ENCODE data around the gene FAM83F. TPM values are rescaled to one million over a fixed set of nuclear protein-coding genes. Genes with fewer than 3 reads are reported as not detected.

FAM83F gene
- total and polyA plus RNA-seq, 10 of the 15 experiments (the other 5 are each of a cell fraction or from before 2014, with no cell fraction given), result 0.01 to 0.05 (median 0.01) TPM; not detected in 7

DNA sequence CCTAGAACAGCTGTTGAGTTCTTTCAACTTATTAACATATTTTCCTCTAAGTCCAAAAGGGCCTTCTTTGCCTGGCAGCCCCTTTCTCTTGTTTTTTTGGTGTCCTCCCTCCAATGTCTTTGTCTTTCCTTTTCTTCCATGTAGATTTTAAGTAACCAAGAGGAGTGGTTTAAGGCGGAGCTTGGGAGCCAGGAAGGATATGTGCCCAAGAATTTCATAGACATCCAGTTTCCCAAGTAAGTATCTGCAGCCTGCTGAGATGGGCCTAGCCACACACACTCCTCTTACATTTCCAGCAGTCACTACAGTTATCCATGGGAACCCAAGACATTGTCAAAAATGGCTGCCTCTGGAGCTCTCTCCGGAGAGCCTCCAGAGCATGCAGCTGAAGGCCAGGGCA is 39.1 kb upstream of the FAM83F start:
- ChIA-PET SMC1A (ENCODE audit: uncharacterized antibody, unreplicated experiment) (interaction anchor here (1.2 to 2.7 kb wide), 5 partner anchors 12 to 95 kb away, joined by 3 to 16 read pairs (median 3); no protein-coding TSS in a partner anchor), CTCF (interaction anchor here (0.7 kb wide), 1 partner anchor 66 kb away, joined by 3 read pairs; no protein-coding TSS in a partner anchor), POLR2A (interaction anchor here (1.1 to 1.6 kb wide), 2 partner anchors 10 to 180 kb away, joined by 3 to 5 read pairs; no protein-coding TSS in a partner anchor), RAD21 (ENCODE audit: unreplicated experiment) (interaction anchor here (0.6 to 1.5 kb wide), 3 partner anchors 34 to 116 kb away, joined by 3 to 4 read pairs (median 3); no protein-coding TSS in a partner anchor)
- in situ Hi-C loops (cut with MboI) (no loop called here), intact Hi-C loops (cut with micrococcal nuclease; ENCODE audit: unreplicated experiment) (no loop called here)
- Histone ChIP-seq H3K79me2 (ENCODE audit: control insufficient read depth, insufficient read depth, low read length) (peaks cover 2% of the 10 kb centered on the region), H3K4me1 (ENCODE audit: control insufficient read depth, insufficient read depth, low read length) (peaks cover 46% of the 10 kb centered on the region), H4K20me1 (ENCODE audit: control insufficient read depth, insufficient read depth) (peaks cover 7% of the 10 kb centered on the region; the same call in 1 of the 2 replicates), H2AFZ (ENCODE audit: control insufficient read depth, low read depth, low read length) (no peak overlapping the region), H3K27me3 (replicated peaks in 1 of 2; ENCODE audit: control insufficient read depth in 2 of 2, insufficient read depth in 2 of 2, low read length in 1 of 2) (no peaks in the 10 kb centered on the region), H3K4me3 (no peak overlapping the region), H3K9ac (ENCODE audit: control insufficient read depth, insufficient read depth, low read length) (no peak overlapping the region), H3K36me3 (ENCODE audit: control insufficient read depth in 2 of 2, insufficient read depth in 2 of 2, low read length in 1 of 2) (peaks cover 20 to 43% of the 10 kb centered on the region in 2 experiments), H3K4me2 (ENCODE audit: control insufficient read depth, insufficient read depth) (no peak overlapping the region), H3K27ac (ENCODE audit: control insufficient read depth, insufficient read depth) (no peak overlapping the region), H3K9me3 (replicated peaks; ENCODE audit: control insufficient read depth, insufficient read depth, low read length) (no peaks in the 10 kb centered on the region; the same call in 2 of the 3 replicates)
- BruUV-seq (replicated peaks), result no TSS peak
- FAIRE-seq, result no peak
- ATAC-seq, result no peak
- no peak for TF ChIP-seq TBL1XR1 (IDR thresholded peaks at IDR 0.05; ENCODE audit: low read depth, low read length)
- no peak for TF ChIP-seq HDAC2 (IDR thresholded peaks at IDR 0.05)
- no peak for TF ChIP-seq CHD1 (IDR thresholded peaks at IDR 0.05; ENCODE audit: low read depth, low read length)
- TF ChIP-seq, protein P1, sequence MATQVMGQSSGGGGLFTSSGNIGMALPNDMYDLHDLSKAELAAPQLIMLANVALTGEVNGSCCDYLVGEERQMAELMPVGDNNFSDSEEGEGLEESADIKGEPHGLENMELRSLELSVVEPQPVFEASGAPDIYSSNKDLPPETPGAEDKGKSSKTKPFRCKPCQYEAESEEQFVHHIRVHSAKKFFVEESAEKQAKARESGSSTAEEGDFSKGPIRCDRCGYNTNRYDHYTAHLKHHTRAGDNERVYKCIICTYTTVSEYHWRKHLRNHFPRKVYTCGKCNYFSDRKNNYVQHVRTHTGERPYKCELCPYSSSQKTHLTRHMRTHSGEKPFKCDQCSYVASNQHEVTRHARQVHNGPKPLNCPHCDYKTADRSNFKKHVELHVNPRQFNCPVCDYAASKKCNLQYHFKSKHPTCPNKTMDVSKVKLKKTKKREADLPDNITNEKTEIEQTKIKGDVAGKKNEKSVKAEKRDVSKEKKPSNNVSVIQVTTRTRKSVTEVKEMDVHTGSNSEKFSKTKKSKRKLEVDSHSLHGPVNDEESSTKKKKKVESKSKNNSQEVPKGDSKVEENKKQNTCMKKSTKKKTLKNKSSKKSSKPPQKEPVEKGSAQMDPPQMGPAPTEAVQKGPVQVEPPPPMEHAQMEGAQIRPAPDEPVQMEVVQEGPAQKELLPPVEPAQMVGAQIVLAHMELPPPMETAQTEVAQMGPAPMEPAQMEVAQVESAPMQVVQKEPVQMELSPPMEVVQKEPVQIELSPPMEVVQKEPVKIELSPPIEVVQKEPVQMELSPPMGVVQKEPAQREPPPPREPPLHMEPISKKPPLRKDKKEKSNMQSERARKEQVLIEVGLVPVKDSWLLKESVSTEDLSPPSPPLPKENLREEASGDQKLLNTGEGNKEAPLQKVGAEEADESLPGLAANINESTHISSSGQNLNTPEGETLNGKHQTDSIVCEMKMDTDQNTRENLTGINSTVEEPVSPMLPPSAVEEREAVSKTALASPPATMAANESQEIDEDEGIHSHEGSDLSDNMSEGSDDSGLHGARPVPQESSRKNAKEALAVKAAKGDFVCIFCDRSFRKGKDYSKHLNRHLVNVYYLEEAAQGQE (IDR thresholded peaks at IDR 0.05; ENCODE audit: low read depth, low read length), result no peak
- no peak for TF ChIP-seq EGR1 (IDR thresholded peaks at IDR 0.05; ENCODE audit: borderline replicate concordance in 1 of 2, low read depth in 2 of 2, low read length in 2 of 2)
- TF ChIP-seq SUZ12 (IDR thresholded peaks at IDR 0.05; ENCODE audit: unreplicated experiment), result no peak
- TF ChIP-seq HCFC1 (IDR thresholded peaks at IDR 0.05; ENCODE audit: low read length), result no peak
- TF ChIP-seq YY1 (IDR thresholded peaks at IDR 0.05; ENCODE audit: low read depth, low read length), result no peak
- TF ChIP-seq EZH2 (IDR thresholded peaks at IDR 0.05; ENCODE audit: borderline replicate concordance, control insufficient read depth, low read depth, low read length), result no peak
- TF ChIP-seq RB1 (IDR thresholded peaks at IDR 0.05; ENCODE audit: borderline replicate concordance), result no peak
- no peak for TF ChIP-seq BACH1 (IDR thresholded peaks at IDR 0.05; ENCODE audit: borderline replicate concordance)
- no peak for TF ChIP-seq MTA2 (IDR thresholded peaks at IDR 0.05; ENCODE audit: low read depth)
- DNase-seq (ENCODE audit: low read depth, low spot score), result no peak
- WGBS (ENCODE audit: insufficient coverage, insufficient replicate concordance, low lambda C conversion rate, missing lambda C conversion rate), result 98% methylated on average over 2 of the region's 2 CpGs

Data from GM12878 (cell line).